ENCODE data around the gene MROH8. TPM values are rescaled to one million over a fixed set of nuclear protein-coding genes. Genes with fewer than 3 reads are reported as not detected.

The MROH8 gene
- total RNA-seq, 4 donors from 2014 or later, result 0.83 to 4.7 (median 3.1) TPM

DNA sequence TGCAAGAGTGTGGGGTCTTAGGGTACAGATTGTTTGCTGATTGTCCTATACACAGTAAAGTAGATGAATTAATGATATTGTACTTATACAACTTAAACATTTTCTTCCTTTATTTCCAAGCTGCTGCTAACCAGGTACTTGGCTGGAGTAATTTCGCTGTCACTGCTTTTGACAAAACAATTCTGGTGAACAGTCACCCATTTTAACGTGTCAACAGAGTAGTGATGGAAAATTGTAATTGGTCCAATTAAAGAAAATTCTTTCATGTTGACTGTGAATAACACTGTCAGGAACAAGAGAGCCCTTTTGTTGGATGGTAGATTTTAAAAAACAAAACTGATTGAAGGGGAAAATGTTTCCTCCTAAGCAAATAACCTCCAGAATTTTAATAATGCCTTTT, 26.4 kb upstream of the MROH8 start:
- TF ChIP-seq POLR2AphosphoS5 (IDR thresholded peaks at IDR 0.05) (no peak), EP300 (IDR thresholded peaks at IDR 0.05) (no peak), POLR2A (IDR thresholded peaks at IDR 0.05) (no peak)
- TF ChIP-seq, protein P1, sequence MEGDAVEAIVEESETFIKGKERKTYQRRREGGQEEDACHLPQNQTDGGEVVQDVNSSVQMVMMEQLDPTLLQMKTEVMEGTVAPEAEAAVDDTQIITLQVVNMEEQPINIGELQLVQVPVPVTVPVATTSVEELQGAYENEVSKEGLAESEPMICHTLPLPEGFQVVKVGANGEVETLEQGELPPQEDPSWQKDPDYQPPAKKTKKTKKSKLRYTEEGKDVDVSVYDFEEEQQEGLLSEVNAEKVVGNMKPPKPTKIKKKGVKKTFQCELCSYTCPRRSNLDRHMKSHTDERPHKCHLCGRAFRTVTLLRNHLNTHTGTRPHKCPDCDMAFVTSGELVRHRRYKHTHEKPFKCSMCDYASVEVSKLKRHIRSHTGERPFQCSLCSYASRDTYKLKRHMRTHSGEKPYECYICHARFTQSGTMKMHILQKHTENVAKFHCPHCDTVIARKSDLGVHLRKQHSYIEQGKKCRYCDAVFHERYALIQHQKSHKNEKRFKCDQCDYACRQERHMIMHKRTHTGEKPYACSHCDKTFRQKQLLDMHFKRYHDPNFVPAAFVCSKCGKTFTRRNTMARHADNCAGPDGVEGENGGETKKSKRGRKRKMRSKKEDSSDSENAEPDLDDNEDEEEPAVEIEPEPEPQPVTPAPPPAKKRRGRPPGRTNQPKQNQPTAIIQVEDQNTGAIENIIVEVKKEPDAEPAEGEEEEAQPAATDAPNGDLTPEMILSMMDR (IDR thresholded peaks at IDR 0.05), result no peak
- WGBS, result 63% methylated on average over 2 of the region's 2 CpGs
- no peaks in the 10 kb centered on the region for H3K27me3 ChIP-seq
- H3K4me3 ChIP-seq, result no peak overlapping the region
- no peaks in the 10 kb centered on the region for H3K9me3 ChIP-seq
- peaks cover 71% of the 10 kb centered on the region for H3K36me3 ChIP-seq
- H3K4me1 ChIP-seq, result peaks cover 9% of the 10 kb centered on the region
- no peak for DNase-seq (ENCODE audit: low spot score in 2 of 2)
- H3K27ac ChIP-seq, result no peak overlapping the region

GRCh38 chr20:37205130-37205529, 25.8 kb upstream of the MROH8 start:
- peaks cover 72% of the 10 kb centered on the region for H3K36me3 ChIP-seq
- 88% methylated on average over 6 of the region's 6 CpGs for WGBS

GRCh38 chr20:37204056-37204455, 24.7 kb upstream of the MROH8 start:
- no peaks in the 10 kb centered on the region for H3K9me3 ChIP-seq
- TF ChIP-seq POLR2A (IDR thresholded peaks at IDR 0.05) (no peak), EP300 (IDR thresholded peaks at IDR 0.05) (no peak), POLR2AphosphoS5 (IDR thresholded peaks at IDR 0.05) (no peak)
- TF ChIP-seq, protein P1 (IDR thresholded peaks at IDR 0.05), result no peak
- H3K4me1 ChIP-seq, result peaks cover 14% of the 10 kb centered on the region
- DNase-seq (ENCODE audit: low spot score in 2 of 2), result no peak
- H3K36me3 ChIP-seq, result peaks cover 73% of the 10 kb centered on the region
- H3K4me3 ChIP-seq, result no peak overlapping the region
- no peaks in the 10 kb centered on the region for H3K27me3 ChIP-seq
- 61% methylated on average over 3 of the region's 3 CpGs for WGBS
- no peak overlapping the region for H3K27ac ChIP-seq

More at GRCh38 chr20:37205130-37205529, 25.8 kb upstream of the MROH8 start:
- Histone ChIP-seq H3K4me1 (peaks cover 9% of the 10 kb centered on the region), H3K4me3 (no peak overlapping the region), H3K27ac (no peak overlapping the region), H3K9me3 (no peaks in the 10 kb centered on the region), H3K27me3 (no peaks in the 10 kb centered on the region)
- TF ChIP-seq, protein P1 (IDR thresholded peaks at IDR 0.05), result no peak
- no peak for TF ChIP-seq POLR2A (IDR thresholded peaks at IDR 0.05)
- TF ChIP-seq EP300 (IDR thresholded peaks at IDR 0.05), result no peak
- TF ChIP-seq POLR2AphosphoS5 (IDR thresholded peaks at IDR 0.05), result no peak
- DNase-seq (ENCODE audit: low spot score in 2 of 2), result no peak

DNA sequence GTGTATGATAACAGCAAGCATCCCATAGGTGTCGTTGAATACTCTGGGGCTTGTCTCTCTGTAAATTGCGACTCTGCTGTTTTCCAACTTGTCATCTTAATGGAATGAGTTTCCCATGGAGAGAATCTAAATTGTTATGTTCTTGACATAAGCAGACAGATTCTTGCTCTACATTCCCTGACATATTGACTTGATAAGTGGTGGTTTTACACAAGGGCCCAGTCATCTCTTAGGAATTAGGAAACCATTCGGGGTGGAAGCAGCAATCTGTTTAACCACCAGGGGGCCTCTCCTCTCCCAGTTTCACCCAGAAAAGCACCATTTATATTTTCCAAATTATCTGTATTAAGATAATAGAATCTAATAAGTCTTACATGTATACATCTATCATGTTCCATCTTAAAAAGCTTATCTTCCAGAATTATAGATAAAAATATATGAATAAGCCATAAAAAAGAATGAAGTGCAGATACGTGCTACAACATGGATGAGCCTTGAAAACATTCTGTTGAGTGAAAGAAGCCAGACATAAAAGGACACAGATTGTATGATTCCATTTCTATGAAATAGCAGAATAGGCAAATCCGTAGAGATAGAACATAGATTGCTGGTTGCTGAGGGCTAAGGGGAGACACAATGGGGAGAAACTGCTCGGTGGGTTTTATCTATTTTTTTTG, 23.1 kb upstream of the MROH8 start:
- 60% methylated on average over 6 of the region's 6 CpGs for WGBS
- Histone ChIP-seq H3K36me3 (peaks cover 61% of the 10 kb centered on the region), H3K4me1 (peaks cover 16% of the 10 kb centered on the region), H3K9me3 (no peaks in the 10 kb centered on the region), H3K27me3 (no peaks in the 10 kb centered on the region), H3K27ac (peak overlapping the region; percentile 37), H3K4me3 (no peak overlapping the region)
- TF ChIP-seq POLR2A (IDR thresholded peaks at IDR 0.05), result no peak
- TF ChIP-seq, protein P1 (IDR thresholded peaks at IDR 0.05), result peak; percentile 66 to 85
- peak in 2 of 3 donors; percentile 15 to 44 for TF ChIP-seq POLR2AphosphoS5 (IDR thresholded peaks at IDR 0.05)
- TF ChIP-seq EP300 (IDR thresholded peaks at IDR 0.05), result no peak
- no peak for DNase-seq (ENCODE audit: low spot score in 2 of 2)

GRCh38 chr20:37201827-37202162, 22.4 kb upstream of the MROH8 start:
- Histone ChIP-seq H3K27me3 (no peaks in the 10 kb centered on the region), H3K36me3 (peaks cover 55% of the 10 kb centered on the region), H3K27ac (peak overlapping the region; percentile 37), H3K9me3 (no peaks in the 10 kb centered on the region), H3K4me3 (no peak overlapping the region), H3K4me1 (peaks cover 16% of the 10 kb centered on the region)
- 62% methylated on average over 2 of the region's 2 CpGs for WGBS
- DNase-seq (ENCODE audit: low spot score in 2 of 2), result no peak
- TF ChIP-seq EP300 (IDR thresholded peaks at IDR 0.05) (no peak), POLR2AphosphoS5 (IDR thresholded peaks at IDR 0.05) (no peak), POLR2A (IDR thresholded peaks at IDR 0.05) (no peak)
- TF ChIP-seq, protein P1 (IDR thresholded peaks at IDR 0.05), result no peak
